Pancreas (tissue), 10 donors: Measurements from ENCODE around the gene EXTL2. TPM values are rescaled to one million over a fixed set of nuclear protein-coding genes. Genes with fewer than 3 reads are reported as not detected.

Source experiments
- ATAC-seq, 4 donors: fragments of 200-7000 bp; cut with Tn5 transposase; one replicate each; pipeline versions ENCODE4 v1.8.0 to v1.9.1; 2020; ENCODE audit warnings: mild to moderate bottlenecking in 4 of 4, moderate library complexity in 4 of 4
- DNase-seq, 6 donors: peaks; one replicate each; pipeline ENCODE4 v3.0.0-alpha.2; 2020
- FAIRE-seq: peaks from 2 replicates; lab custom pipeline; 2012; peaks lifted over from hg19 to GRCh38; lab: Jason Lieb, UNC
- H3K27ac ChIP-seq, 4 donors: fragments of 200-600 bp; sonication (generic); 1 replicate in 3 of 4; 2 replicates in 1 of 4; pipeline versions ENCODE4 v1.5.0 to v1.8.0; 2020
- H3K27me3 ChIP-seq, 4 donors: fragments of 200-600 bp; one replicate each; pipeline ENCODE4 v1.8.0; 2021
- H3K36me3 ChIP-seq, 3 donors: fragments of 200-600 bp; sonication (generic) in 1 of 3; one replicate each; pipeline versions ENCODE4 v1.5.0 to v1.8.0; 2020 to 2021
- H3K4me1 ChIP-seq, 3 donors: fragments of 200-600 bp; one replicate each; pipeline ENCODE4 v1.8.0; 2021
- H3K4me3 ChIP-seq, 4 donors: fragments of 200-600 bp; sonication (generic) in 2 of 4; one replicate each; pipeline versions ENCODE4 v1.5.0 to v1.8.0; 2020 to 2021
- H3K9me3 ChIP-seq, 4 donors: fragments of 200-600 bp; one replicate each; pipeline ENCODE4 v1.8.0; 2021
- CTCF ChIP-seq, 4 donors: fragments of 200-600 bp; sonication (generic) in 3 of 4; IDR thresholded peaks; one replicate each; pipeline versions ENCODE4 v1.5.0 to v1.8.0; 2021; ENCODE audit warnings: antibody characterized with exemption in 4 of 4
- WGBS, 2 donors: extraction: QIAGEN DNeasy Blood & Tissue Kit; methylation state at CpG; one replicate each; pipeline ENCODE4 v1.1.7; 2013; 5-methylcytosine and 5-hydroxymethylcytosine counted together
- intact Hi-C, 3 donors: fragments of 100-400 bp; cut with DNase I; formaldehyde crosslinking; loops; one replicate each; pipeline versions ENCODE4 v1.11.1 to v1.14.2; 2022
- polyA plus RNA-seq, 2 donors: library from polyadenylated mRNA; stranded (reverse); fragments of 200-250 nt; gene quantifications; one replicate each; pipeline ENCODE4 v1.2.3, GENCODE V29; 2013
- total RNA-seq, 6 donors: library from RNA; stranded (reverse); fragmentation: NEBNext Ultra II Directional in 4 of 6; extraction: Animal tissue kit (Norgen Biotek cat#: 25700) in 4 of 6; gene quantifications; one replicate each; pipeline versions ENCODE4 v1.2.1 to v1.2.4, GENCODE V29; 2021 to 2023
- donor health status: healthy with polysubstance abuse.
- donor health status: DM: no; HTN: no; CAD: no; lungs with moderate emphysema.
- donor health status: DM: no; HTN: no; CAD: no.
- donor health status: control.
- donor health status: control.
- donor health status: Bipolar disorder and iron deficiency.
- donor health status: DM: yes; HTN: yes; CAD: no.
- donor health status: DM: no; HTN: no; CAD: no.
- donor health status: DM: no; HTN: no; CAD: no.
- donor health status: DM: yes; HTN: yes; CAD: no.

Gene EXTL2
- total and polyA plus RNA-seq, 8 donors, result 3.6 to 8.8 (median 6.2) TPM

DNA sequence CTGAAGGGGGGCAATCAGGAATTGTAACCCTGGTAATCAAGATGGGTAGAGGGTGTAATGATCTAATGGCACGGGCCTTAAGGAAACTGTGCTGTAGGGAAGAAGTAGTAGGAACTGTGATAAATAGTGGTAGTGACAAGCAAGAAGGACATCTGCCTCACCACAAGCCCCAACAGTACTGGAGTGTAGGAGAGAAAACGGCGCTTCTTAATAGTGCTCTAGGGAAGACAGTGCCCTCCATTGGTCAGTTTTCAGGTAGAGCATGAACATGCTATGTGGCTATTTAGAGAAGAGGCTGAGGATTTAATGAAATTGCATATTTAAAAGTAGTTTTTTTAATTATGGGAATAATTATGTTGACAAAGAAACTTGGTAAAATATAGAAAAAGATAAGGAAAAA, 33.5 kb upstream of the EXTL2 start:
- no peaks in the 10 kb centered on the region for H3K36me3 ChIP-seq
- 86 to 90% methylated on average over 3 of the region's 3 CpGs for WGBS, 2 donors
- DNase-seq, result no peak
- H3K9me3 ChIP-seq, result no peaks in the 10 kb centered on the region
- no peak for TF ChIP-seq CTCF (IDR thresholded peaks at IDR 0.05)
- H3K27me3 ChIP-seq, result no peaks in the 10 kb centered on the region
- ATAC-seq, result no peak
- H3K27ac ChIP-seq, result no peak overlapping the region
- no peak overlapping the region for H3K4me3 ChIP-seq
- intact Hi-C loops, result loop anchor here in 2 of 3 donors (10.0 kb wide), 2 partner anchors 307 to 357 kb away; partner anchors contain the start of gene S1PR1 (in 1 of the 2)
- H3K4me1 ChIP-seq, result no peaks in the 10 kb centered on the region
- FAIRE-seq, result no peak

GRCh38 chr1:100927276-100927675, 32.6 kb upstream of the EXTL2 start:
- Histone ChIP-seq H3K27ac (no peak overlapping the region), H3K4me1 (no peaks in the 10 kb centered on the region), H3K36me3 (no peaks in the 10 kb centered on the region), H3K27me3 (no peaks in the 10 kb centered on the region), H3K9me3 (no peaks in the 10 kb centered on the region), H3K4me3 (no peak overlapping the region)
- intact Hi-C loops, result loop anchor here in 2 of 3 donors (10.0 kb wide), 2 partner anchors 308 to 358 kb away; partner anchors contain the start of gene S1PR1 (in 1 of the 2)
- no peak for TF ChIP-seq CTCF (IDR thresholded peaks at IDR 0.05)
- FAIRE-seq (no peak), DNase-seq (no peak), ATAC-seq (no peak)
- 49 to 56% methylated on average over 2 of the region's 2 CpGs for WGBS, 2 donors

DNA sequence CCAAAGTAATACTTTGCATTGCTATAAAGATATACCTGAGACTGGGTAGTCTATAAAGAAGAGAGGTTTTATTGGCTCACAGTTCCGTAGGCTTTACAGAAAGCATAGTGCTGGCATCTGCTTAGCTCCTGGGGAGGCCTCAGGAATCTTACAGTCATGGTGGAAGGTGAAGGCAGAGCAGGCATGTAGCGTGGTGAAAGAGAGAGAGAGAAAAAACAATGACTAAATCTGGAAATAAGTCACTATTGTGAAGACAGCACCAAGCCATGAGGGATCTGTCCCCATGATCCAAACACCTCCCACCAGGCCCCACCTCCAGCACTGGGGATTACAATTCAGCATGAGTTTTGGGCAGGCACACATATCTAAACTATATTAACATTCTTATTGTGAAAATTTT, 31.6 kb upstream of the EXTL2 start:
- no peaks in the 10 kb centered on the region for H3K9me3 ChIP-seq
- ATAC-seq (no peak), DNase-seq (no peak), FAIRE-seq (no peak)
- H3K27ac ChIP-seq, result no peak overlapping the region
- no peak overlapping the region for H3K4me3 ChIP-seq
- no peak for TF ChIP-seq CTCF (IDR thresholded peaks at IDR 0.05)
- no peaks in the 10 kb centered on the region for H3K4me1 ChIP-seq
- H3K27me3 ChIP-seq, result no peaks in the 10 kb centered on the region
- WGBS, 2 donors, result 97 to 99% methylated on average over 2 of the region's 2 CpGs
- intact Hi-C loops, result loop anchor here in 2 of 3 donors (10.0 kb wide), 2 partner anchors 309 to 359 kb away; partner anchors contain the start of gene S1PR1 (in 1 of the 2)
- no peaks in the 10 kb centered on the region for H3K36me3 ChIP-seq

- Histone ChIP-seq H3K27me3 (no peaks in the 10 kb centered on the region), H3K4me3 (no peak overlapping the region), H3K27ac (no peak overlapping the region), H3K4me1 (no peaks in the 10 kb centered on the region), H3K36me3 (no peaks in the 10 kb centered on the region), H3K9me3 (no peaks in the 10 kb centered on the region)
- FAIRE-seq (no peak), DNase-seq (no peak), ATAC-seq (no peak)
- WGBS, 2 donors, result 61 to 71% methylated on average over 2 of the region's 2 CpGs
- TF ChIP-seq CTCF (IDR thresholded peaks at IDR 0.05), result no peak
- intact Hi-C loops, result loop anchor here in 2 of 3 donors (5.0 to 10.0 kb wide), 3 partner anchors 310 to 362 kb away; partner anchors contain the start of gene S1PR1 (in 1 of the 2)
Observed at GRCh38 chr1:100924991-100925390, 30.3 kb upstream of the EXTL2 start.

DNA sequence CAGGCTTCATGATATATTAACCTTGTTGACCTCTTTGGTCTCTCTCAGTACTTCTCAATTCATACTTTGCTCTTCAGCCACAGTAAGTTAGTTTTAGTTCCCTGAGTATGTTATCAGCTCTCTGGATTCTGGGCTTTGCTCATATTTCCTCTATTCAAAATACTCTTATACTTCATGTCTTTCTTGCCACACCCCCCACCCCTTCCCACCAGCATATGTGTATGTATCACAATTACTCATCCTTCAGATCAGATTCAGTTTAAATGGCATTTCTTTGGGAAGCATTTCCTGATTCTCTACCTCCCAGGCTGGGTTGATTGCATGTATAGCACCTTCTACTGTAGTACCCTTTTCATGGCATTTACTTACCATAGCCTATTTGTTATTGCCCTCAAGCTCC, 29.6 kb upstream of the EXTL2 start:
- ATAC-seq, result no peak
- H3K4me3 ChIP-seq, result no peak overlapping the region
- H3K27me3 ChIP-seq, result no peaks in the 10 kb centered on the region
- no peaks in the 10 kb centered on the region for H3K36me3 ChIP-seq
- no peak for FAIRE-seq
- intact Hi-C loops, result loop anchor here in 2 of 3 donors (5.0 to 10.0 kb wide), 3 partner anchors 311 to 363 kb away; partner anchors contain the start of gene S1PR1 (in 1 of the 2)
- no peak overlapping the region for H3K27ac ChIP-seq
- no peaks in the 10 kb centered on the region for H3K4me1 ChIP-seq
- H3K9me3 ChIP-seq, result no peaks in the 10 kb centered on the region
- DNase-seq, result no peak
- TF ChIP-seq CTCF (IDR thresholded peaks at IDR 0.05), result no peak
